ELF-1 (cell line): ENCODE measurements around the gene MAD1L1.

Experiments used
- DNase-seq: peaks from one replicate; pipeline ENCODE4 v3.0.0-alpha.2; 2016; ENCODE audit warnings: low read depth, low spot score

Gene MAD1L1

DNA sequence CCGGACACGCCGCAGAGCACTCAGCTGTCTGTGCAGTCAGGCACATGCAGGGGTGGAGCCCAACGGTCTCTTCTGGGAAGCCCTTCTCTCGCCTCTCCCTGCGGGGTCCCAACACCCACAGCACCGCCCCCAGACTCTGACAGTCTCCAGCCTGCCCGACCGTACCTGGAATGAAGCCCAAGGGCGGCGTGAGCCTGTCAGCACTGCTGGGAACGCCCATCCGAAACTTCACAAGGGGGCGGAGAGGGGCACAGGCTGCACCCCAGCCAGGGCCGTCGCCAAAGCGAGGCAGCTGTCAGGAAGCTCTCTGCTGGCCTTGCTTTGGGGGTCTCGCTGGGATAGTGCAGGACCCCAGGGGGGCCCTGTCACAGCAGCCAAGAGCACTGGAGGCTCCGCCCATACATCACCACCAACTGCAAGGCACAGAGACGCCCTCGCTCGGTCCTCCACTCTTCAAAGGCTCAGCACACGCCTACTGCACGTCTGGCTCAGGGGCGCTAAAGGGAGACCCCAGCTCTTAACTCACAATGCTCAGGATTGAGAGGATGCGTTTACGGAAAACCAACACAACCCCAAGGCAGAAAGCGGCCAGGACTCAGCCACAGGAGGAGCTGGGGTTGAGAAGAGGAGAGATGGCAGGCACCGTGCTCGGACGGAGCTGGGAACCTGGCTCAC lies 30.9 kb downstream of the MAD1L1 start:
- DNase-seq, result no peak

DNA sequence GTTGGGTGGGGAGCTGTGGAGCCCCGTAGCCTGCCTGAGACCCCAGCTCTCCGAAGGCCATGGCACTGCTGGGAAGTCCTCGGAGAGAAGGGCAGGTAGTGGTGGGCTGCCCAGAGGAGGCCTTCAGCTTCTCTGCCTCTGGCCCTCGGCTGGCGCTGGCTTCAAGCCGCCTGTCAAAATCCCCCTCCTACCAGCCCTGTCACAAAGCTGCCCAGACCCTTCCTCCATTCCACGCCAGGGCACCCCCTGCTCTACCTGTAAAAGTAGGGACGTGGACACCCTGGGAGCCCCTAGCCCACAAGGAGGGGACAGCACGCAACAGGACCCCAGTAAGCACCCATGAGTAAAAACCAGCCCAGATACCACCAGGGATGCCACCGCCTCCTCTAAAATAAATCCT lies 31.6 kb downstream of the MAD1L1 start:
- DNase-seq, result no peak

DNA sequence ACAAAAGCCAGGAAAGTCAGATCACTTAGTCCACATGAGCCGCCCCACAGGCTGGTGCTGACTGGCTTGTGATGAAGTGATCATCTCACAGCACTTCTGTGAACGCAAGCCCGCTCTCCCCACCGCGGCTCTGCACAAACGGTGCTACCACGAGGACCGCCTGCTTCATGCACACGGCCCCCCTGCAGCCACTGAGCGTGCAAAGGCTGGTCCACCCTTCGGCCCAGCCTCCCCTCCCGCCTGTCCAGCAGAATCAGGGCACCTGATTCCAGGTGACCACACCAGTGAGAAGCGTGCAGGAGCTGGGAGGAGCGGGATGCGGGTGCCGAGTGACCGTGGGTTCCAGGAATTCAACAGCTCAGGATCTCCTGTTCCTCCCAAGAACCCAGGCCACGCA lies 32.2 kb downstream of the MAD1L1 start:
- no peak for DNase-seq

- no peak for DNase-seq
These were observed 32.7 kb downstream of the MAD1L1 start for GRCh38 chr7:2199956-2200583.

GRCh38 chr7:2199528-2199927 lies 33.2 kb downstream of the MAD1L1 start:
- no peak for DNase-seq

GRCh38 chr7:2198760-2199159 lies 34.0 kb downstream of the MAD1L1 start:
- DNase-seq, result no peak

DNA sequence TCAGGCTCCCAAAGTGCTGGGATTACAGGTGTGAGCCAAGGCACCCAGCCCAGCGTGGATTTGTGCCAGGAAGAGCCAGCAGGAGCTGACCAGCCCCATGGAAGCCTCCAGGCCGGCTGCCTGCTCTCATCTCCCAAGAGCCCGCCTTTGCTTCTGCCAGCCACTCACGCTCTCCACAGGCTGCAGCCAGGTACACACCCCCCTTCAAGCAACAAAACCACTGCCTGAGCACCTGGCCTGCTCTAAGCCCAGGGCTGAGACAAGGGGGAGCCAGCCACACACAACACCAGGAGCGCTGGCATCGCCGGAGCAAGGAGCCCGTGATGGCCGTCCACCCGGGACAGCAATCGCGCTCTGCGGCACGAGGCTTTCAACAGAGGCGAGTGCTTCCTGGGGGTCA lies 34.5 kb downstream of the MAD1L1 start:
- DNase-seq, result no peak

- no peak for DNase-seq
These were observed 35.1 kb downstream of the MAD1L1 start for GRCh38 chr7:2197436-2198155.

- no peak for DNase-seq
These were observed 36.1 kb downstream of the MAD1L1 start for GRCh38 chr7:2196381-2197378.

GRCh38 chr7:2195400-2196246 lies 37.1 kb downstream of the MAD1L1 start:
- DNase-seq, result no peak

DNA sequence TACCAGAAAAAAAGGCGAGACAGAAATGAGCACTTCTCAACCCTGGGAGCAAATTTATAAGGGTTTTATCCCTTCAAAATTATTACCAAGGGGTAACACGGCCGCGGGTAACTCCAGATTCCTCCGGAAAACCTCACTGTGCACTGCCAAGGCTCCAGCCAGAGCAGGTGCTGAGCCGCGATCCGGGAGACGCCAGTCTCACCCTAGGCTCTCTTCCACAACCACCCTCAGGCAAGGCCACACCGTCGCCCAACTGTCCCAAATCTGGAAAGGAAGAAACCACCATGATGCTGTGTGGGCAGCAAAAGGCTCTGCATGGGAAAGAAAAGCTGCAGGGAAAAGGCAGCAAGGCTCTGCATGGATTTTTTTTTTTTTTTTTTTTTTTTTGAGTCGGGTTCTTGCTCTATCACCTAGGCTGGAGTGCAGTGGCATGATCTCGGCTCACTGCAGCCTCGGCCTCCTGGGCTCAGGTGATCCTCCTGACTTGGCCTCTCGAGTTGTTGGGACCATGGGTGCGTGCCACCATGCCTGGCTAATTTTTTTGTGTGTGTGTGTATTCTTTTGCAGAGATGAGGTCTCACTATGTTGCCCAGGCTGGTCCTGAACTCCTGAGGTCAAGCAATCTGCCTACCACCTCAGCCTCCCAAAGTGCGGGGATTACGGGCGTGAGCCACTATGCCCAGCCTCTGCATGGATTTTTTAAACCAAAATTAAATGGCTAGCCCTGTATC lies 39.0 kb downstream of the MAD1L1 start:
- no peak for DNase-seq

- no peak for DNase-seq
These were observed 39.8 kb downstream of the MAD1L1 start for GRCh38 chr7:2192831-2193534.

GRCh38 chr7:2191016-2191415 lies 41.7 kb downstream of the MAD1L1 start:
- DNase-seq, result no peak

DNA sequence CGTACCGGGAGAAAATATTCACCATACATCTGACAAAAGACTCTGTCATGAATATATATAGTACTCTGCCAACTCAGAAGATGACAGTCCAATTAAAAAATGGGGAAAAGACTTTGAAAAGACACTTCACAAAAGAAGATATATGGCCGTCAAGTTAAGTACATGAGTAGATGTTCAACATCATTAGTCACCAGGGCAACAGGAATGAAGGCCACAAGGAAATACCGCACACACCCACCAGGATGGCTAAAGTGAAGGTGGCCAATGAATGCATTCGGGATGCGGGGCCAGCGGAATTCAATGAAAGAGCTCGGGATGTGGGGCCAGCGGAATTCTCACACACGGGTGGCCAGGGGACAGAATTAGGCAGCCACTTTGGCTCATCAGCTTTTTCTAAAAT lies 42.2 kb downstream of the MAD1L1 start:
- no peak for DNase-seq

GRCh38 chr7:2186166-2186565 lies 46.6 kb downstream of the MAD1L1 start:
- no peak for DNase-seq

DNA sequence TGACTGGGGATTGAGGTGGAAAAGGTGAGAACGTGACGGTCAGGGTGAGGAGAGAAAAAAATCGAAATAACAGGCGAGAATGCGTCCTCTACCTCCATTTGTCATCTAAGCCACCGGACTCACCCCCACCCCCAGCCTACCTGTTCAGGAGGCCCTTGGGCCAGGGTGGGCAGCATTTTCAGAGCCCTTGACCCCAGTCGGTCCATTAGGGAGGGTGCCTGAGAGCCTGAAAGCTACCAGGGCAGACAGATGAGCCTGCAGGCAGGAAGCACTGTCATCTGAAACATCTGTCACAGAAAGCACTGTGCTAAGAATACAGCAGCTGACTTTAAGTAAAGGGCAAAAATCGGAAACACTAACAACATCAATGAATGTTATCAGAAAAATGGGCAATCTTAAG lies 47.0 kb downstream of the MAD1L1 start:
- no peak for DNase-seq

GRCh38 chr7:2182461-2182860 lies 50.3 kb downstream of the MAD1L1 start:
- DNase-seq, result no peak

DNA sequence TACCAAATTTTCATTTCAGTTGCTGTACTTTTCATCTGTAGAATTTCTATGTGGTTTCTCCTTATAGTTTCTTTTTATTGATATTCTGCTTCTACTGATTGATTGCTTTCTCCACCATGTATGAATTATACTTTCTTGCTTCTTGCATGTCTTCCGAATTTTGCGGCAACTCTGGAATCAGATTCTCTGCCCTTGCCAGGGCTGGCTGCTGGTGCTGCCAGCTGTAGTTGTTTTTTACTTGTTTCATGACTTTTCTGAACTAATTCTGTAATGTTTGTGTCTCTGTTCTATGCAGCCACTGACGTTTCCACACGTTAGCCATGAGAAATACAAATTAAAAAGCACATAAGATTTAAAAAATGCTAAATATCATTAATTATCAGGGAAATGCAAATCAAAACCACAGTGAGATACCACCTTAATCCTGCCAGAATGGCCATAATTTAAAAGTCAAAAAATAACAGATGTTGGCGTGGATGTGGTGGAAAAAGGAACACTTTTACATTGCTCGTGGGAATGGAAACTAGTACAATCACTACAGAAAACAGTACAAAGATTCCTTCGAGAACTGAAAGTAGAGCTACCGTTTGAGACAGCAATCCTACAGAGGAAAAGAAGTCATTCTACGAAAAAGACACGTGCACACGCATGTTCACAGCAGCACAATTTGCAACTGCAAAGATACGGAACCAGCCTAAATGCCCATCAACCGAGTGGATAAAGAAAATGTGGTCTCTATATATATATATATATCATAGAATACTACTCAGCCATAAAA lies 51.5 kb downstream of the MAD1L1 start:
- DNase-seq, result no peak

GRCh38 chr7:2180081-2180480 lies 52.7 kb downstream of the MAD1L1 start:
- no peak for DNase-seq
